NCI-H2029 treated with DMSO at 0.1 percent for 48 hours (cell line): ENCODE measurements around the gene ST6GALNAC2.

ENCODE experiments used
- DNase-seq: peaks from one replicate; lab custom pipeline; 2025; lab: John Stamatoyannopoulos, UW

The ST6GALNAC2 gene

DNA sequence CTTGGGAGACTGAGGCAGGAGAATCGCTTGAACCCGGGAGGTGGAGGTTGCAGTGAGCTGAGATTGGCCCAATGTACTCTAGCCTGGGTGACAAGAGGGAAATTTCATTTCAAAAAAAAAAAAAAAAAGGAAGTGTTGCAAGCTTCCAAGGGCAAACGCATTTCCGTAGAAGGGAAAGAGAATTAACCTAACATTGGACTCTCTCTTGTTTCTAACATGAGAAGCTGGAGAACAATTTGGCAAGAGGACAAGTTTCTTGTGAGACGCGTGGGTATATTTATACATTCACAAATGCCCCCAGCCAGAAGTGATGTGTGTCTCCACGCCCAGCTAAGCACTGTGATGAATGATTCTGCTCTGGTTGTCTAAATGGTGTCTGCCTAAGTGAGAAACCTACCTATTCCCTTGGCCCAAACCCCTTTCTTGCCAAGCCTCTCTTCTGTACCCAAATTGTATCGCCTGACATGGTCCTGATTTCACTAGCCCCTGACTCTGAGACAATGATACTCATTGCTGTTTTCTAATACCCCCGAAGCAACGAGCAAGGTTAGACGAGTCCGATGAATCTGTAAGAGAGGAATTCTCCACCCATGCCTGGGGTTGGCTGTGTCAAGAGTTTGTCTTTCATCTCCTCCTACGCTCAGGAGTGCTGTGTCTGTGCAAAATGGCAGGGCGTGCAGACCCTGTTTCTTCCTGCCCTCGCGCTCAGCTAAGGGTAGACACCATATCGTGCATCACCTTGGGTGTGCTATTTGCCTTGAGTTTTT lies 14.2 kb upstream of the ST6GALNAC2 start:
- DNase-seq = no peak

DNA sequence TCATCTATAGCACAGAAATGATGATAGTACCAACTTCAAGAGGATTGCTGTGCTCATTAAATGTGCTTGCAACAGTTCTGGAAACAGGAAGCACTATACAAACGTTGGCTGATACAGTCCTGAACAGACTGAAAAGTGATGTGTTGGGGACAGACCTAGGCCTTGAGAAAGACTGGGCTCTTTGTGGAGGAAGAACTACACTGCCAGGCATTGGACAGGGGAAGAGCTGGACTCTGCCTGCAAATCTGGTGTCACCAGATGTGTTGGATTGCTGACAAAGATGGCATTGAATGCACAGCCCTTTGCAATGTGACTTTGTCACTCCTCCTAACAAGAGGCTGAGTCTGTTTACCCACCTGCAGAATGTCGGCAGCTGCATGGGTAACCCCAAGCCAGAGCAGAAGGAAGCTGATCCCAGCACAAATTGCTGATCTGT lies 12.4 kb upstream of the ST6GALNAC2 start:
- DNase-seq = peak; percentile 35

DNA sequence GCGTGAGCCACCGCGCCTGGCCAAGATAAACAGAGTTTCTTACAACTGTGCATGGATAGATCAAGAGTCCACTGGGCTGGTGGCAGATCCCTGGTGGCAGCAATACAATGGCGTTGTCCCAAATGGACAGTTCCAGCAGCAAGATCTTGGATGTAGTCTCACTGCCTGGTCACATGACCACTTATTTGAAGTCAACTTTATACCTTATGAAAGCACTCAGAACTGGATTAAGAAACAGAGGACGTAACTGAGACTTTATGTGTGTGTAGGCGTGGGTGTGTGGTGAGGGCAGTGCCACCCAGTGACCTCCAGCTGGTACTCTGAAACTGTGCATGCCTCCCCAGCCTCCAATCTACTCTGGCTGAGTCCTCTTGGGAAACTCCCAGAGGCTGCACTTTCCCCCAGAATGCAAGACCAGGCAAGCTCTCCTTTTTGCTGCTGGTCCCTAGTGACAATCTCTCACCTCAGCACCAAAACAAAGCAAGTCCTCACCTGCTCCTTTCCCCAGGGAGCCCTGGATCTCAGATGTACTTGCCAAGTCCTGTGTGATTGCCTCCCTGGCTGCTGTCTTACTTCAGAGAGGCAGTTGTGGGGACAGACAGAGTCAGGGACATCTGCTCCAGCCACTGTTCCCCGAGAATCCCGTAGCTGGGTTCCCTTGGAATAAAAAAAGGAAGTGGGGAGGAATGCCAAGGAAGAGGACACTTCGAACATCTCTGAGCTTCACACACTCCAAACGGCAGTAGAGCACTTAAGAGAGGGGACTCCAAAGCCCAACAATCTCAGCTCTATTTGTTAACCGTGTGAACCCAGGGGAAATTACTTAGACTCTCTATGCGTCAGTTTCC lies 11.7 kb upstream of the ST6GALNAC2 start:
- no peak for DNase-seq

DNA sequence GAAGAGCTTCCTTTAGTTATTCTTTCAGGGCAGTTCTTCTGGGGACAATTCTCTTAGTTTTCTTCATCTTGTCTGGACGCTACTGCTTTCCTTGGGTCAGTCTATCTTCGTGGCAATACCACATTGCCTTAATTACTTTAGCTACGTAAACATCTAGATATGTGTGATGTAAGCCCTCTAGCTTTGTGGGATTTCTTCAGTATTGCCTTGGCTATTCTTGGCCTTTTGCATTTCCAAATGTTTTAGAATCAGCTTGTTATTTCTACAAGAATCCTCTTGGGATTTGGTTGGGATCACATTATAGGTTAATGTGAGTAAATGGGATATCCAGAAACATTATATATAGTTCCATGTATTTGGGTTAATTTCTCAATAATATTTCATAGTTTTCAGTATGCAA lies 9.0 kb upstream of the ST6GALNAC2 start:
- DNase-seq = no peak

DNA sequence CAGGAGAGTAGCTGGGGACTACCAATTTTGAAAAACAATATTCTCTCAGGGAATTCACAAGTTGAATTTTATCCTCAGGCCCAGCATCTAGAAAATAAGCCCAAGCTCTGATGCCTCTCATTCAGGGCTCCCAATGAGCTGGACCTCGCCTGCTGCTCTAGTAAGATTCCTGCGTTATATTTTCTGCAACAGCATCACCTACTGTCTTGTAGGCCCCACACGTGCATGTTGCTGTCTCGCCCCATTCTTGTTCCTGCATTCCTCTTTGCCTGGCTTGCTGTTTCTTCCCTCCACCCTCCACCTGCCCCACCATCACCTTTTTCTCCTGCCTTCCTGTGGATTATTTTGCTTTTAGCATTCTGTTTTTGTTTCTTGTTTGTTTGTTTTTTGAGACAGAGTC lies 8.3 kb upstream of the ST6GALNAC2 start:
- no peak for DNase-seq

DNA sequence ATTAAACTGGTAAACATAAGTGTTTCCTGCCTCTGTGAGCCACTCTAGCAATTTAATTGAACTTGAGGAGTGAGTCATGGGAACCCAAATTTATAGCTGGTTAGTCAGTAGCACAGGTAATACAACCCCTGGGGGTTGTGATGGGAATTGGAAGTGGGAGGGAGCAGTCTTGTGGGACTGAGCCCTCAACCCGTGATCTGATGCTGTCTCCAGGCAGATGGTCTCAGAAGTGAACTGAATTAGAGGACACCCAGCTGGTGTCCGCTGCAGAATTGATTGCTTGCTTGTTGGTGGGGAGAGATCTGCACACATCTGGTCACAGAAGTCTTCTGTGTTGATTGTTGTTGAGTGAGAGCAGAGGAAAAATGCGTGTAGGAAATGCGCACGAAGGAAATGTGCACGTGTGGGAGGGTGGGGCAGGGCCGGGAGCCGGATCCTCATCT lies 7.7 kb upstream of the ST6GALNAC2 start:
- no peak for DNase-seq

DNA sequence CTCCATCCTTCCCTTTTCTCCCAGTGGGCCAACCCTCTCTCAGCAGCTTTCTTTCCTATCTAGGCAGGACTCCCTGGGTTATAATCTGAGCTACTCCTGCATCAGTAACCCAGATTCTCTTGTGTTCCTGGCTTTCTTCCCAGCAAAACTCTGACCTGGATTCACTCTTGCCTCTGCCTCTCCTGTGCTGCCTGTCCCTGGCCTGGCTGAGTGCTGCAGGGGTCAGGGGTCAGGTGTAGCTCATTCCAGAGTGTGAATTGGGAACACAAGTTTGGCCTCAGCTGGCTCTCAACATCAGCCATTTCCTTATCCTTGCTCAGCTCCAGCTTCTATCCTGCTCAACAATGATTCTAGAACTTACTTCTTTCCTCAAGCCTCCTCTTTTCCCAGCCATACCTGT lies 2.5 kb upstream of the ST6GALNAC2 start:
- no peak for DNase-seq

DNA sequence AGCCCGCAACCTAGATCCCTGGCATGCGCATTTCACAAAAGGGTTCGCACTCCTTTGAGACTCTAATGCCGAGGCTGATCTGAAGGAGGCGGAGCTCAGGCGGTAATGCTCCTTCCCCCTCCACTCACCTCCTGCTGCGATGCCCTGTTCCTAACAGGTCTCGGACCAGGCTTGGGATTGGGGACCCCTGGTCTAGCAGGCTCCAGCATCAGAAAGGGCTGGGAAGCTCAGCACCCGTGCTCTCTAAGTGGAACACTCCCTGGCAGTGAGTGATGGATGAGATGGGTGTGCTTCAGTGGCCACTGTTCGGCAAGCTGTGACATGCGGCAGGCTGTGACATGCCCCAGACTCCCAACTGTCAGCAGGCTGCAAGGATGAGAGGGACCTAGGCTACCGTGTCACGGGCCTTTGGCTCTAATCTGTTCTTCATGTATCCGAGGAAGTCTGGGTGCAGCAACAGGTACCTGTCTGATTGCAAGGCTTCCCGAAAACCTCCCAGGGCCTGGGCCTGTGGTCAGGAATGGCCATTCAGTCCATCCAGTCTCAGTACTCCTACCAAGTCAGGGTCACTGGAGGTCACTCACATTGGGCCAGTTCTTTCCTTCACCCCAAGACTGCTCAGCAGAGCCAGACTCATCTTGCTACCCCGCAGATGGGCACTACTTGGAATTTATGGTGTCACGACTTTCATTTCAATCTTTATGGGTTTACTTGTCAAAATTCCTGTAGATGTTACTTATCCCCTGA lies 1.3 kb upstream of the ST6GALNAC2 start:
- DNase-seq = no peak

DNA sequence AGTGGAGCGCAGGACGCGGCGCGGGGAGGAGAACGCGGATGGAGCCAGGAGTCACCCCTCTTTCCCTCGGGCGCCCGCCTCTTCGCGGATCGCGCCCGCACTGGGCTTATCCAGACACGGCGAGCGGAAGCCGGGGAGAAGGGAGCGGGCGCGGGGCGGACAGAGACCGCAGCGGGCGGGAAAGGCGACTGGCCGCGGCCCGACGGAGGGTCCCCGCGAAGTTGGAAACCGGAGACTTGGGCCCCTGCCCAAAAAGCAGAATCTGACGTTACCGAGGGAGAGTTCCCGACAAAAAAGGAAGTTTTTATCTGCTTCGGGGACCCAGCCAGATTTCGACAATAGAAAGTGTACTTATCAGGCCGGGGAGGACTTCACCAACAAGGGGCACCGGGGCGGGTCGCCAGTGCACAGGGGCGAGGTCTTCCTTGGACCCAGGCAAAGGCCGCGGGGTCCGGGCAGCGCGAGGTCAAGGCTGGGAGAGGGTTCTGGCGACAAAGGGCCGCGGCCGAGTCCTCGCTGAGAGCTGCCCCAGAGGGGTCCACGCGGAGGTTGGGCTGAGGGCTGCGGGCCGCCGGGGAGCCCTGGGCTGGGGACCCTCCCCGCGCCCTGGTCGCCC lies 519 bp downstream of the ST6GALNAC2 start:
- no peak for DNase-seq

DNA sequence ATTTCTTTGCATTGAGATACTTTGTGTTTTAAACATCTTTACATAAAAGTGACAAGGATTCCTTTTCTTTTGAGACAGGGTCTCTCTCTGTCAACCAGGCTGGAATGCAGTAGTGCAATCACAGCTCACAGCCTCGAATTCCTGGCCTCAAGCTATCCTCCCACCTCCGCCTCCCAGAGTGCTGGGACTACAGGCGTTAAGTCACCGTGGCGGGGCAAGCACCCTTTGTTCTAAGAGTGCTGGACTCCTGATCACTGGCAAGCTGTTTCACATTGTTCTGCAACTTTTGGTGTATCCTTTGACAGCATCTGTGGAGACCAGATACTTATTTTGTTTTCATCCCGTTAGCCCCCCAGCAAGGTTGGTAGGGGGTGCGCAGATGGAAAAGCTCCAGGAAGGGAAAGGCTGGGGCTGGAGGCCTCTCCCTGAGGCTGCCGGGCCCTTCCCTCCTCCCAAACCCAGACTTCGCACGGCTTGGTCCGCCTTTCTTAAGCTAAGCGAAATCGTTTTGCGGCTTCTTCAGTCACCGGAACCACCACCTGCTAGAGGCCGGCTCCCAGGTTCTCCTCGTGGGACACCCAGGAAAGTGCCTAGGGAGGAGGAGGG lies 1.1 kb downstream of the ST6GALNAC2 start:
- no peak for DNase-seq

DNA sequence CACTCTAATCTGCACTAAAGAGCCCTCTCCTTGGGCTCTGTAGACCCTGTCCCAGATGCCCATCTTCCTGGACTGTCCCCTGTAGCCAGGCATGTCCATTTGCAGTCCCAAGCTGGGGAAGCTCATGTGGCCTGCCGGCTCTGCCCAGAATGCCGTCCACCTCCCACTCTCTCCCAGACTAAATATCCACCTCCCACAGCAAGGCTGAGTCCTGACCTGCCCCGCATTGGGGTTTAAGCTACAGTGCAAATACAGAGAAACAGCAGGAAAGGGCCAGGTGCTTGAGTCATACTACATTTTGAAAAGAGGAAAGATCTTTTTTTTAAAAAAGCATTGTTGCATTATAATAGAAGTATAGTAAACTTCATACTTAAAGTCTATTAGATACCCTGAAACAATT lies 3.0 kb downstream of the ST6GALNAC2 start:
- no peak for DNase-seq

DNA sequence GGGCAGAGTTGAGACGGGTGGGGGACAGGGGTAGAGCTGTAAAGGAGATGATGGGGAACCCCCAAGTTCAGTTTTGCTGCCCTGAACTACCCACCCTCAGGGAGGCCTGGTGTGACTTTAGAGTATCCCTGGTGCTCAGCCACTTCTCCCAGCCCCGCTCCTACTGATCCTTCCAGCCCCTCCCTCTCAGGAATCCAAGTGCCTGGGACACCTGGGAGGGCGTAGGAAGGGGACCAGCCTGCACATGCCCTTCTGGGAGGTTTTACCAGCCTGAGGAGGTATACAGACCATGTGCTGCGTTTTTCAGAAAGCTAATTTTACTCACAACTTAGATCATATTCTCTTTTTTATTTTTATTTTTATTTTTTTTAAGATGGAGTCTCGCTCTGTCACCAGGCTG lies 4.1 kb downstream of the ST6GALNAC2 start:
- DNase-seq = no peak

DNA sequence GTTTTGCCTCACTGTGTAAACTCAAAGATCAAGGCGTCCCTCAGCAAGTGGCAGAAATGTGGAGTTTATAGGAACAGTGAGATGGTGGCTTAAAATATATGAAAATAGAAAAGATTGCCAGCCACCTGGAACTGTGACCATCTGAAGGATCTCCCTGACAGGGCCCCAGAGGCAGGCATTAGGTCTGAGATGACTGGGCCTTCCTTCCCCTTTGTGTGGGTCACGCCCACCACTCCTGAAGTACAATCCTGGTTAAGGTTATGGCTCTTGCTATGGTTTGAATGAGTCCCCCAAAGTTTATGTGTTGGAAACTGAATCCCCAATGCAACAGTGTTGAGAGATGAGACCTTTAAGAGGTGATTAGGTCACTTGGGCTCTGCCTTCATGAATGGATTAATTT lies 6.4 kb downstream of the ST6GALNAC2 start:
- DNase-seq = no peak

DNA sequence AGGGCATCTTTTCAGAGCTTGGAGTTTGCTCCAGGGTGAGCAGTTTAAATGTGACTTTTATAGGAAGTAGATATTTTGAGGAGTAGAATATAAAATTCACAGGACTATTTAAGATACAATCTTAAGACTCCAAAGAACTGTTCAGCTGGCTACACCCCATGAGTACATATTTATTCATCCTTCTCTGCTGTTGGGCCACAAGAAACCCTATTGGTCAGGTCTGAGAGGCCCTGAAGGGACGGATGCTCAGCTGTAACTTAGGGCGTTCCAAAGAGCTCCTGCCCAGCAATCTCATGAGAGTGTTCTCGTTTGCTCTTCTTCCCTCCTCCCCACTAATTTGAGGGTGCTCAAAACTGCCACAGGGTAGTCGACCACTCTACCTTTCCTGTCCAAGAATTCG lies 7.3 kb downstream of the ST6GALNAC2 start:
- DNase-seq = no peak

DNA sequence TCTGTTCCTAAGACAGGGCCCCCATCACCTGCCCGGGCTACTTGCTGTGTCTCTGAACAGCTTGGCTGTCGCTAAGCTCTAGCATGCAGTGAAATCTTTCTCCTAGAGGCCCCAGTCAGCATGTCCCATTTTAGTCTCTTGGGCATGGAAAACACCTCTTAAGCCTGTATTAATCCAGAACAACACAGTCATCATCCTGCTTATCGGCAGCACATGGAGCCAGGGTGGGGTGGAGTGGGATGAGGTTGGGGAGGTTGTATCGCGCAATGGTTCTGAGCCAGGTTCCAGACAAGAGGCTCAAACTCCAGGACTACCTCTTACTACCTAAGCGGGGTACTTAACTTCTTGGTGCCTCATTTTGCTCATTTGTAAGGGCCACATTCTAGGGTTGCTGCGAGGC lies 7.8 kb downstream of the ST6GALNAC2 start:
- no peak for DNase-seq

DNA sequence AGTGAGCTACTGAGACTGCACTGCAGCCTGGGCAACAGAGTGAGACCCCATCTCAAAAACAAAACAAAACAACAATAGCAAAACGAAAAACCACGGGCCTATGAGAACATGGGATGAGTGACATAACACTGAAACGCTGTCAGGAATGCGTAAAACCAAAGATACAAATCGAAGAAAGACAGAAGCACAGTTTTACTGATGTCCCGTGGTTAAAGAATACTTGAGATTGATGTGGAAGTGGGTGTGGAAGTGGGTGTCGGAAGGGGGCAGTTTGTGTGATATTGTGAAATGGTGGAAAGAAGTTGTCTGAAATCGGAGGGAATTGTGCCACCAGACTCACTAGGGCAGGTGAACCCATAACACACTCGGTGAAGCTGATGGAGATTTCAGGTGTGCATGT lies 9.5 kb downstream of the ST6GALNAC2 start:
- DNase-seq = no peak

DNA sequence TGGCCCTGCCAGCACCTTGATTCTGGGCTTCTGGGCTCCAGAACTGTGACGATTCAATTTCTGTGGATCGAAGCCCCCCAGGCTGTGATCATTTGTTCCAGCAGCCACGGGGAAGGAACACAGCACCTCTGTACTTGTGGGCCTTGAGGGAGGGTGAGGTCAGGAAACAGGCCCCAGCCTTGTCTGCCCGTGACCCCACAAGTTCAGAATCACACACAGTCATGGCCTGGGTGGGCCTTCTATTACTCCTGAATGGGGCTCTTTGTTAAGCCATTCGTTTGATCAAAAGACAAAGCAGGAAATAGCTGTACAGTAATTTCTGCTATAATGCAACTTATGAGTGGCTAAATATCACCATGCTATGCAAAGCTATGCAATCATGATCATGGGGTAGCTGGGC lies 10.1 kb downstream of the ST6GALNAC2 start:
- DNase-seq = no peak

DNA sequence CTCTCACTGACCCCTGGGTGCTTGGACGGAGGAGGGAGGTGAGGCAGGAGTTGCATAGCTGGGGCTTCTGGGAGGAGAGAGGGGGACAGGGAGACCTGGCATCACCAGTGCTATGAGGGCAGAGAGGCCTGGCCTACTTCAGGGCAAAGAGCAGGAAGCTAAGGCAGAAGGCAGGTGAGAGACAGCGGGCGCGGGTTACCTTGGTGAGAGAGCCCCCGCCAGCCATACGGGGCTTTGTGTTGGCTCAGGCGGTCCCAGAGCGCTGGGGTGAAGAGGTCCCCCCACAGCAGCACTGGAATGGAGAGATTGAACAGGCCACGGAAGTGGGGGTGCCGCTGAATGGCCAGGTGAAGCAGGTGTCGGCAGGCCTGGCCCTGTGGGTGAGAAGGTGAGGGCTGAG lies 11.5 kb downstream of the ST6GALNAC2 start:
- DNase-seq = no peak

DNA sequence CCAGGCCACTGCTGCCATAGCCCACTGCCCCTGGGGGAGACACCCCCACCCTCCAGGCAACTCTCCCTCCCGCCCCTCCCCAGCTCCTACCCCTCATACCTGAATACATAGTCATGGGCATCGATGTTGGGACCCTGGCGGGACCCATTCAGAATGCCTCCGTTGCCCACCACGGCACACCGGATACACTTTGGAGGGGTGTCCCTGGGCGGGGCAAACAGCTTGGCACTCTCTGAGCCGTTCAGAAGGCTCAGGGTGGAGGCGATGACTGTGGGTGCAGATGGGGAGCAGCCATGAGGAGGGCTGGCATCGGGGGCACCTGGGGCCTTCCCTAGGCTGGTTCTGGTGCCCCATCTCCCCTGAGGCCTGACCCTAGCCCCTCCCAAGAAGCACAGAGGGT lies 12.6 kb downstream of the ST6GALNAC2 start:
- DNase-seq = no peak

DNA sequence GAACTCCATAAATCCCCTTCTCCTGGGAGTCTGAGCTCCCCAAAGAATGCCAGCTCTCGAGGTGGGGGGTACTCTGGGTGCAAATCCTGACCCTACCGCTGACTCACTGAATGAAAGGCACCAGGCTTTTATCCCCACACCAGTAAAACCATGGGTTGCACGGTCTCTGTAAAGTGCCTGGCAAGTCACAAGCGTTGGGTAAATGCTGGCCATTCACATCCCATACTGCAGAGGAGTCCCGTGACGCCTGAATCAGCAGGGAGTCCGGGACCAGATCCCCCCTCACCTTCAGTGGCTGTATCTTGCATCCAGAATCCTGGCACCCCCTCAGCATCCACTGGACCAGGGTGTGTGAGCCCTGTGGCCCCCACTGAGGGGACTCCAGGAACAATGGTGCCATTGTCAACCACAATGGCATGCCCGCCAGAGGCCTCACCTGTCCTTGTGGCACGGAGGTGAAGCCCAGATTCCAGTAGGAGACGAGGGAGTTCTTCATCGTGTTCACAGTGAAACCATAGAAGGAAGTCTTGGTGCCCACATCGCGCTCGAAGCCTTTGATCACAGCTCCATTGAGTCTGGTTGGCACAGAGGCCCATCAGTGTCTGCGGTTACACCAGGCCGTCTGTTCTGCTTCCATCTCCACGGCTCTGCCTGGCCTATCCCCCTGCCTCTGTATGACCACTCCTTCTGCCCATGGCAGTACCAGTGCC lies 13.3 kb downstream of the ST6GALNAC2 start:
- no peak for DNase-seq

DNA sequence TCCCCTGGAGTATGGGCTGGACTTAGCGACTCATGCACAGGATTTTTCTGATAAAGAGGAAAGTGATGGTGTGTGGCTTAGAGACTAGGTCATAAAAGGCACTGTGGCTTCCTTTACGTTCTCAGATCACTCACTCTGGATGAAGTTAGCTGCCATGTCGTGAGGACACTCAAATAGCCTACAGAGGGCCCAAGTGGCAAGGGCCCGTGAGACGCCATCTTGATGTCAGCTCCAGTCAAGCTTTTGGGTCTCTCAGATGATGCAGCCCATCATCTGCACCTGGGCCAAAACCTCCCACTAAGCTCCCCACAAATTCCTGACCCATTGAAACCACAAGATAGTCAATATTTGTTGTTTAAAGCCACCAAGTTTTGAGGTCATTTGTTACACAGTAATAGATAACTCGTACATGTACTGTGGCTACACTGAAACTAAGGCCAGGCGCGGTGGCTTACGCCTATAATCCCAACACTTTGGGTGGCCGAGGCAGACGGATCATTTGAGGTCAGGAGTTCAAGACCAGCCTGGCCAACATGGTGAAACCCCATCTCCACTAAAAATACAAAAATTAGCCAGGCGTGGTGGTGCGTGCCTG lies 14.7 kb downstream of the ST6GALNAC2 start:
- DNase-seq = no peak
